Activated B cell treated with CpG ODN at 0.5 μM for 24 hours (primary cell): ENCODE measurements around the gene MAD1L1. TPM values are rescaled to one million over a fixed set of nuclear protein-coding genes. Genes with fewer than 3 reads are reported as not detected.

ENCODE experiments used
- ATAC-seq: fragments of 200-7000 bp; cut with Tn5 transposase; one replicate; pipeline ENCODE4 v1.10.0; 2021; ENCODE audit warnings: low read depth, mild to moderate bottlenecking, moderate library complexity
- CTCF ChIA-PET: fragments of 350-600 bp; sonication (Branson Sonifier 250); formaldehyde crosslinking; loops from one replicate; lab custom pipeline; 2021; ENCODE audit warnings: antibody characterized with exemption; lab: Charles Lee
- POLR2A ChIA-PET: fragments of 350-600 bp; sonication (Branson Sonifier 250); formaldehyde crosslinking; loops from one replicate; lab custom pipeline; 2021; ENCODE audit warnings: antibody characterized with exemption; lab: Charles Lee
- DNase-seq: peaks from one replicate; pipeline ENCODE4 v3.0.0; 2022
- H3K27ac Mint-ChIP-seq: one replicate; pipeline ENCODE4 v1.8.0; 2020; ENCODE audit warnings: mixed read lengths
- H3K27me3 Mint-ChIP-seq: one replicate; pipeline ENCODE4 v1.8.0; 2021; ENCODE audit warnings: mixed read lengths
- H3K36me3 Mint-ChIP-seq: one replicate; pipeline ENCODE4 v1.8.0; 2021; ENCODE audit warnings: low read depth, mixed read lengths
- H3K4me1 Mint-ChIP-seq: one replicate; pipeline ENCODE4 v1.8.0; 2021; ENCODE audit warnings: mixed read lengths
- H3K4me3 Mint-ChIP-seq: one replicate; pipeline ENCODE4 v1.8.0; 2020; ENCODE audit warnings: mild to moderate bottlenecking, mixed read lengths
- H3K9me3 Mint-ChIP-seq: one replicate; pipeline ENCODE4 v1.8.0; 2020; ENCODE audit warnings: mixed read lengths
- CTCF ChIP-seq: fragments of 200-600 bp; IDR thresholded peaks from one replicate; pipeline ENCODE4 v1.8.0; 2022; ENCODE audit warnings: antibody characterized with exemption, mild to moderate bottlenecking
- intact Hi-C: fragments of 100-400 bp; cut with micrococcal nuclease; formaldehyde crosslinking; loops from one replicate; pipeline ENCODE4 v1.15.1; 2024
- total RNA-seq: library from RNA; stranded (reverse); gene quantifications from 2 replicates; pipeline ENCODE4 v1.2.3, GENCODE V29; 2022

The MAD1L1 gene
- total RNA-seq, 1 donor from 2014 or later = 54.6 TPM

GRCh38 chr7:1995426-1995825, 237.3 kb downstream of the MAD1L1 start:
- Mint-ChIP-seq H3K9me3 (no peaks in the 10 kb centered on the region), H3K27ac (no peak overlapping the region), H3K36me3 (peaks cover 10% of the 10 kb centered on the region), H3K27me3 (no peaks in the 10 kb centered on the region), H3K4me1 (peaks cover 18% of the 10 kb centered on the region), H3K4me3 (no peak overlapping the region)
- DNase-seq (no peak), ATAC-seq (no peak)
- no peak for TF ChIP-seq CTCF
- ChIA-PET CTCF (no interaction called here), POLR2A (interaction anchor here (0.7 kb wide), 1 partner anchor 98 kb away, joined by 7 read pairs; no protein-coding TSS in a partner anchor)
- intact Hi-C loops = no loop called here

GRCh38 chr7:1994931-1995330, 237.8 kb downstream of the MAD1L1 start:
- H3K27ac Mint-ChIP-seq = no peak overlapping the region
- ATAC-seq (no peak), DNase-seq (no peak)
- no peak for TF ChIP-seq CTCF
- ChIA-PET POLR2A (no interaction called here), CTCF (no interaction called here)
- H3K9me3 Mint-ChIP-seq = no peaks in the 10 kb centered on the region
- no peaks in the 10 kb centered on the region for H3K27me3 Mint-ChIP-seq
- peaks cover 8% of the 10 kb centered on the region for H3K36me3 Mint-ChIP-seq
- no peak overlapping the region for H3K4me3 Mint-ChIP-seq
- intact Hi-C loops = no loop called here
- H3K4me1 Mint-ChIP-seq = peaks cover 13% of the 10 kb centered on the region

- Mint-ChIP-seq H3K27ac (no peak overlapping the region), H3K27me3 (no peaks in the 10 kb centered on the region), H3K9me3 (no peaks in the 10 kb centered on the region), H3K4me1 (peaks cover 5% of the 10 kb centered on the region), H3K36me3 (peaks cover 5% of the 10 kb centered on the region), H3K4me3 (no peak overlapping the region)
- POLR2A ChIA-PET = no interaction called here
- CTCF ChIA-PET = no interaction called here
- TF ChIP-seq CTCF = no peak
- ATAC-seq (no peak), DNase-seq (no peak)
- intact Hi-C loops = no loop called here
Measured at GRCh38 chr7:1993776-1994740, 238.7 kb downstream of the MAD1L1 start.

- ATAC-seq = no peak
- Mint-ChIP-seq H3K27me3 (no peaks in the 10 kb centered on the region), H3K4me1 (peaks cover 3% of the 10 kb centered on the region), H3K9me3 (no peaks in the 10 kb centered on the region), H3K36me3 (peaks cover 5% of the 10 kb centered on the region), H3K27ac (no peak overlapping the region), H3K4me3 (no peak overlapping the region)
- intact Hi-C loops = no loop called here
- POLR2A ChIA-PET = no interaction called here
- DNase-seq = no peak
- CTCF ChIA-PET = no interaction called here
- TF ChIP-seq CTCF = no peak
Measured at GRCh38 chr7:1993031-1993695, 239.6 kb downstream of the MAD1L1 start.

GRCh38 chr7:1992554-1992953, 240.2 kb downstream of the MAD1L1 start:
- H3K27me3 Mint-ChIP-seq = no peaks in the 10 kb centered on the region
- CTCF ChIA-PET = no interaction called here
- intact Hi-C loops = no loop called here
- TF ChIP-seq CTCF = no peak
- H3K27ac Mint-ChIP-seq = no peak overlapping the region
- DNase-seq = no peak
- H3K9me3 Mint-ChIP-seq = no peaks in the 10 kb centered on the region
- POLR2A ChIA-PET = no interaction called here
- no peak overlapping the region for H3K4me3 Mint-ChIP-seq
- no peak for ATAC-seq
- peaks cover 3% of the 10 kb centered on the region for H3K4me1 Mint-ChIP-seq
- H3K36me3 Mint-ChIP-seq = peaks cover 5% of the 10 kb centered on the region
